ENCODE results near the gene SLC1A1. TPM values are rescaled to one million over a fixed set of nuclear protein-coding genes. Genes with fewer than 3 reads are reported as not detected.

The SLC1A1 gene
- total and polyA plus RNA-seq, 11 donors = 1.0 to 4.6 (median 1.9) TPM

DNA sequence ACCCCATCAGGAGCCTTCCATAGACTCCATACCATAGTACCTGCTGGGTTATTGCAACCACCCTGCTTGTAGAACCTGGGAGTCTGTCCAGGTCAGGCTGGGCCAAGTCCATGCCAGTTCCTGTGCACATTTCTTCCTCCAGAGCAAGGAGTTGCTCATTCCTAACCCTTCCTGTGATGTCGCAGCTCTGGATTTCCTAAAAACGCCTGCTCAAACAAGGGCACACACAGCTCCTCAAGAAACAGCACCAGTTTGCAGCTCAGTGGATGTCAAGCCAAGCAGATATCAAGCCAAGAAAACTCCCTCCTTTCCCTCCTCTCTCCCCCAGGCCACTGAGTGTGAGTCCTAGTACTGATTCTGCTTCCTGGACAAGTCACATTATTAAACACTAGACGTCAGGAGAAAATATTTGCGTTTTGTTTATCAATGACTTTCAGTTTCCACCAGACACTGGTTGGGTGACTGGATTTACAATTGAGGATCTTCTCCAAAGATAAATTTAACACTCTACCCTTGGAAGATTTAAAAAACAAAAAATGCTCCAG is 59.6 kb downstream of the SLC1A1 start:
- Histone ChIP-seq H3K4me1 (peaks cover 0 to 64% (median 18%) of the 10 kb centered on the region in 12 donors), H3K27me3 (no peaks in the 10 kb centered on the region), H3K27ac (peak overlapping the region in 8 of 12 donors; percentile 31 to 64 (median 42)), H3K4me3 (no peak overlapping the region), H3K9me3 (no peaks in the 10 kb centered on the region), H3K36me3 (no peaks in the 10 kb centered on the region)
- 59 to 78% (median 67%) methylated on average over 4 of the region's 4 CpGs for WGBS, 4 donors
- intact Hi-C loops (cut with DNase I) = loop anchor here in 6 of 10 donors (5.0 to 10.0 kb wide), 4 partner anchors 47 to 163 kb away; partner anchors contain the start of gene SLC1A1 (in 5 of the 6)
- no peak for TF ChIP-seq POLR2A (IDR thresholded peaks at IDR 0.05)
- TF ChIP-seq, protein P1, sequence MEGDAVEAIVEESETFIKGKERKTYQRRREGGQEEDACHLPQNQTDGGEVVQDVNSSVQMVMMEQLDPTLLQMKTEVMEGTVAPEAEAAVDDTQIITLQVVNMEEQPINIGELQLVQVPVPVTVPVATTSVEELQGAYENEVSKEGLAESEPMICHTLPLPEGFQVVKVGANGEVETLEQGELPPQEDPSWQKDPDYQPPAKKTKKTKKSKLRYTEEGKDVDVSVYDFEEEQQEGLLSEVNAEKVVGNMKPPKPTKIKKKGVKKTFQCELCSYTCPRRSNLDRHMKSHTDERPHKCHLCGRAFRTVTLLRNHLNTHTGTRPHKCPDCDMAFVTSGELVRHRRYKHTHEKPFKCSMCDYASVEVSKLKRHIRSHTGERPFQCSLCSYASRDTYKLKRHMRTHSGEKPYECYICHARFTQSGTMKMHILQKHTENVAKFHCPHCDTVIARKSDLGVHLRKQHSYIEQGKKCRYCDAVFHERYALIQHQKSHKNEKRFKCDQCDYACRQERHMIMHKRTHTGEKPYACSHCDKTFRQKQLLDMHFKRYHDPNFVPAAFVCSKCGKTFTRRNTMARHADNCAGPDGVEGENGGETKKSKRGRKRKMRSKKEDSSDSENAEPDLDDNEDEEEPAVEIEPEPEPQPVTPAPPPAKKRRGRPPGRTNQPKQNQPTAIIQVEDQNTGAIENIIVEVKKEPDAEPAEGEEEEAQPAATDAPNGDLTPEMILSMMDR (IDR thresholded peaks at IDR 0.05) = no peak
- no peak for ATAC-seq
- DNase-seq = no peak

GRCh38 chr9:4550777-4551484 is 60.7 kb downstream of the SLC1A1 start:
- H3K9me3 ChIP-seq = no peaks in the 10 kb centered on the region
- H3K27ac ChIP-seq = peak overlapping the region in 4 of 12 donors; percentile 2 to 64 (median 7)
- H3K27me3 ChIP-seq = no peaks in the 10 kb centered on the region
- no peak for ATAC-seq
- TF ChIP-seq POLR2A (IDR thresholded peaks at IDR 0.05) = no peak
- TF ChIP-seq, protein P1 (IDR thresholded peaks at IDR 0.05) = no peak
- no peak overlapping the region for H3K4me3 ChIP-seq
- no peaks in the 10 kb centered on the region for H3K36me3 ChIP-seq
- DNase-seq = no peak
- peaks cover 0 to 67% (median 18%) of the 10 kb centered on the region in 12 donors for H3K4me1 ChIP-seq
- WGBS, 4 donors = 54 to 59% (median 54%) methylated on average over 4 of the region's 4 CpGs
- intact Hi-C loops (cut with DNase I) = loop anchor here in 5 of 10 donors (5.0 to 10.0 kb wide), 4 partner anchors 46 to 164 kb away; partner anchors contain the start of gene SLC1A1 (in 3 of the 5)

DNA sequence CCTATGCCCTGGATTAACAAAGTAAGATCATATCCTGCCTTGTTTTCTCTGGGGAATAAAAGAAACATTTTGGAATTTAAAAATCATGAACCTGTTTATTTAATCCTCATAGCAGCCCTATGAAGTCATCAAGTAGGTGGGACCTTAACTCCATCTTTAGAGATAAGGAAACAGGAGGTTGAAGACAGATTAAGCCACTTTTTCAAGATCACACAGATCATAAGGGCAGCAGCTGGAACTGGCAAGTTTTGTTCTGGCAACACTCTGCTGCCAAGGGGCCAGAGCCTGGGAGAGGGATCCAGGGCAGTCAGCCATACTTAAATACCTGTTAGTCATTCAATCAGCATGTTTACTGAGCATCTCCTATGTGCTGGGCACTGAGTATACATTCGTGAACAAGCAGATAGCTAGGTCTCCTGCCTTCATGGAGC is 63.7 kb downstream of the SLC1A1 start:
- 44 to 75% (median 68%) methylated on average over 1 of the region's 1 CpG for WGBS, 4 donors
- H3K9me3 ChIP-seq = no peaks in the 10 kb centered on the region
- intact Hi-C loops (cut with DNase I) = loop anchor here in 5 of 10 donors (2.0 to 10.0 kb wide), 5 partner anchors 43 to 167 kb away; partner anchors contain the start of gene SLC1A1 (in 3 of the 5)
- H3K27me3 ChIP-seq = no peaks in the 10 kb centered on the region
- H3K36me3 ChIP-seq = no peaks in the 10 kb centered on the region
- DNase-seq (peak in 1 of 5 donors; percentile 42), ATAC-seq (peak; percentile 34 to 76 (median 64))
- H3K27ac ChIP-seq = peak overlapping the region in 11 of 12 donors; percentile 25 to 82 (median 69)
- peaks cover 0 to 54% (median 14%) of the 10 kb centered on the region in 12 donors for H3K4me1 ChIP-seq
- TF ChIP-seq, protein P1 (IDR thresholded peaks at IDR 0.05) = no peak
- TF ChIP-seq POLR2A (IDR thresholded peaks at IDR 0.05) = no peak
- H3K4me3 ChIP-seq = no peak overlapping the region

DNA sequence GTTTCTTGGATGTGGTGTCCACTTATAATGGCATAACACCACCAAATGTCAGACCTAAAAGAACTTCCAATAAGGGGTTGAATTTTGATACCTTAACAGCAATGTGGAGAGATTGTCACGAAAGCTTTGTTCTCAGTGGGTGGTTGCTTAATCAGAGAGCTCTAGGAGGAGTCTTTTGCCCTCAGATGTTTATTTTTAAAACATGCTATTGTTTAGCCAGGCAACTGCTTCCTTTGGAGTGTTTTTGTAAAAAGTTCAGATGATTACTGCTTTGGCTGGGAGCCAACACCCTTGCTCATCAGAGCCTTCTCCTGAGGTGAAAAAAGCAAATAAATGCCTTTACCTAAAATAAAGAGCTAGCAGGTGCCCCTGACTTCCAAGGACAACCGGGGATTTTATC is 65.0 kb downstream of the SLC1A1 start:
- peak in 3 of 4 donors; percentile 46 to 74 (median 52) for ATAC-seq
- intact Hi-C loops (cut with DNase I) = loop anchor here in 3 of 10 donors (2.0 to 10.0 kb wide), 2 partner anchors 42 to 60 kb away; partner anchors contain the start of gene SLC1A1 (in 2 of the 3)
- peaks cover 0 to 51% (median 17%) of the 10 kb centered on the region in 12 donors for H3K4me1 ChIP-seq

More for the DNA sequence above, 65.0 kb downstream of the SLC1A1 start:
- peak in 4 of 5 donors; percentile 32 to 53 (median 42) for DNase-seq
- Histone ChIP-seq H3K4me3 (no peak overlapping the region), H3K36me3 (no peaks in the 10 kb centered on the region), H3K9me3 (no peaks in the 10 kb centered on the region), H3K27ac (peak overlapping the region in 9 of 12 donors; percentile 53 to 82 (median 69)), H3K27me3 (no peaks in the 10 kb centered on the region)
- no peak for TF ChIP-seq POLR2A (IDR thresholded peaks at IDR 0.05)
- TF ChIP-seq, protein P1 (IDR thresholded peaks at IDR 0.05) = no peak
- WGBS, 4 donors = 48 to 72% (median 69%) methylated on average over 2 of the region's 2 CpGs

Measured in heart left ventricle (tissue), 16 donors.